GM12878 (cell line): ENCODE data around the gene PRKCE.

ENCODE experiments used
- EZH2 ChIP-seq: IDR thresholded peaks from 2 replicates; pipeline ENCODE4 v1.6.1; 2012; ENCODE audit warnings: low read depth, mild to moderate bottlenecking, control low read depth, inconsistent platforms, low read length, borderline replicate concordance; ENCODE audit not compliant: control insufficient read depth
- POLR2A ChIP-seq: IDR thresholded peaks from 2 replicates; pipeline ENCODE4 v1.6.1; 2011; ENCODE audit warnings: low read depth, mild to moderate bottlenecking, low read length
- ZNF687 ChIP-seq: fragments of 450-650 bp; IDR thresholded peaks from 2 replicates; pipeline ENCODE4 v1.6.1; 2017; ENCODE audit warnings: mild to moderate bottlenecking, moderate library complexity
- TF ChIP-seq, protein P1 (sequence below): IDR thresholded peaks from 2 replicates; pipeline ENCODE4 v1.6.1; 2011; ENCODE audit warnings: low read depth, low read length, improper control_type of control experiment, borderline replicate concordance

DNA sequence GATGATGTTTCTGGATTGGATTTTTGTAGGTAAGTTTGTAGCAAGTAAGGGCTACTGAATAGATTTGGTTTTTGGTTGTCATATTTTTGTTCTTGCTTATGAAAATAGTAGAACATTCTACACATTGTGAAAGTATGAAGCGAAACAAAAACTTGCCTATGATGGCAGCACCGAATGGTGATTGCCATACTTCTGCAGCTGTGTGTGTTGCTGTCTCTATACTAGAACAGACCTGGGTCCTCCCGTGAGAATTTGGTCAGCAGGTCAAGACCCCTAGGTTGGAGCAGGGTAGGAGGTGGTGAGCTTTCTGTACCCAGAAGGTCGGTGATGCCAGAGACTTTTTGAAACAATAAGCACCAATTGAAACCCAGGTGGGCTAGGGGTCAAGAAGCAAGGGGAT lies 322.6 kb downstream of the PRKCE start:
- TF ChIP-seq EZH2 (no peak), POLR2A (no peak), ZNF687 (no peak)
- TF ChIP-seq, protein P1, sequence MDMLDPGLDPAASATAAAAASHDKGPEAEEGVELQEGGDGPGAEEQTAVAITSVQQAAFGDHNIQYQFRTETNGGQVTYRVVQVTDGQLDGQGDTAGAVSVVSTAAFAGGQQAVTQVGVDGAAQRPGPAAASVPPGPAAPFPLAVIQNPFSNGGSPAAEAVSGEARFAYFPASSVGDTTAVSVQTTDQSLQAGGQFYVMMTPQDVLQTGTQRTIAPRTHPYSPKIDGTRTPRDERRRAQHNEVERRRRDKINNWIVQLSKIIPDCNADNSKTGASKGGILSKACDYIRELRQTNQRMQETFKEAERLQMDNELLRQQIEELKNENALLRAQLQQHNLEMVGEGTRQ, result no peak
